ENCODE measurements around the gene RAD1. TPM values are rescaled to one million over a fixed set of nuclear protein-coding genes. Genes with fewer than 3 reads are reported as not detected.
A peak's percentile ranks its signal among the peaks of the same experiment; 100 is the strongest.

Gene RAD1
- total and polyA plus RNA-seq, 2 donors (not counting 1 experiment from before 2014, with no cell fraction given), result 7.8 to 25.9 TPM

DNA sequence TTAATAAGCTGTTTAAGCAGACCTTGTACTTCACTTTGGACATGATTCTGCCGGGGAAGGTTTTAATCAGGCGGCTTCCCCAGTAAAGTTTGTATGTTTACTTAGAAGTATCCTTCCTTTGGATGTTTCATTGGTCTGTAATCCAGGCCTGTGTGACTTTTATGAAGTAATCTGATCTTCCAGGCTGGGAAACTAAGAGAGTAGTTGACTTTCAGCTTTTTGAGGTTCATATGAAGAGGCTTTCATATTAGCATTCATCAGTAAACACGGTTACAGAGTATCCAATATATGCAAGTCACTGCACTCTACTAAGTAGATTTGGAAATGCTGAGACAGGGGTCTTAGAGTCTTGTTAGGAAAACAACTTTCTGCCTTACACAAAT lies 15.1 kb upstream of the RAD1 start:
- intact Hi-C loops (cut with micrococcal nuclease), result no loop called here
- Histone ChIP-seq H3K79me2 (ENCODE audit: control insufficient read depth, insufficient read depth, low read length) (peaks cover 43% of the 10 kb centered on the region), H3K9me3 (ENCODE audit: control extremely low read depth in 1 of 3, control insufficient read depth in 2 of 3, insufficient read depth in 1 of 3, low read length in 2 of 3) (no peaks in the 10 kb centered on the region), H4K20me1 (ENCODE audit: control insufficient read depth, insufficient read depth, low read length, poor library complexity, severe bottlenecking) (no peaks in the 10 kb centered on the region), H3K9ac (ENCODE audit: low read length) (peak overlapping the region; percentile 90), H3K4me1 (ENCODE audit: control insufficient read depth in 2 of 2, insufficient read depth in 2 of 2, low read length in 2 of 2) (peaks cover 15 to 20% of the 10 kb centered on the region in 2 donors), H3K4me2 (replicated peaks; ENCODE audit: low read depth, low read length, poor library complexity, severe bottlenecking) (peak overlapping the region; percentile 76), H3K4me3 (ENCODE audit: control extremely low read depth in 1 of 5, extremely low read depth in 1 of 5, insufficient read depth in 1 of 5, low read depth in 2 of 5, low read length in 4 of 5) (peak overlapping the region; percentile 60 to 88 (median 73)), H3K36me3 (replicated peaks in 1 of 2; ENCODE audit: control extremely low read depth in 1 of 2, control insufficient read depth in 1 of 2, extremely low read depth in 1 of 2, insufficient read depth in 2 of 2, low read length in 1 of 2) (peaks cover 6 to 11% of the 10 kb centered on the region in 2 experiments), H2AFZ (ENCODE audit: insufficient read depth, low read depth, low read length, poor library complexity, severe bottlenecking) (peak overlapping the region; percentile 87), H3K27ac (ENCODE audit: low read length in 2 of 2) (peak overlapping the region in 1 of 2 donors; percentile 94), H3K27me3 (replicated peaks in 1 of 4; ENCODE audit: control extremely low read depth in 1 of 4, control insufficient read depth in 3 of 4, insufficient read depth in 4 of 4, low read length in 3 of 4) (no peaks in the 10 kb centered on the region)
- POLR2A ChIA-PET, result interaction anchor here (2.5 kb wide), 1 partner anchor 15 kb away, joined by 54 read pairs; the partner anchor contains the start of genes BRIX1 and RAD1
- TF ChIP-seq, protein P1, sequence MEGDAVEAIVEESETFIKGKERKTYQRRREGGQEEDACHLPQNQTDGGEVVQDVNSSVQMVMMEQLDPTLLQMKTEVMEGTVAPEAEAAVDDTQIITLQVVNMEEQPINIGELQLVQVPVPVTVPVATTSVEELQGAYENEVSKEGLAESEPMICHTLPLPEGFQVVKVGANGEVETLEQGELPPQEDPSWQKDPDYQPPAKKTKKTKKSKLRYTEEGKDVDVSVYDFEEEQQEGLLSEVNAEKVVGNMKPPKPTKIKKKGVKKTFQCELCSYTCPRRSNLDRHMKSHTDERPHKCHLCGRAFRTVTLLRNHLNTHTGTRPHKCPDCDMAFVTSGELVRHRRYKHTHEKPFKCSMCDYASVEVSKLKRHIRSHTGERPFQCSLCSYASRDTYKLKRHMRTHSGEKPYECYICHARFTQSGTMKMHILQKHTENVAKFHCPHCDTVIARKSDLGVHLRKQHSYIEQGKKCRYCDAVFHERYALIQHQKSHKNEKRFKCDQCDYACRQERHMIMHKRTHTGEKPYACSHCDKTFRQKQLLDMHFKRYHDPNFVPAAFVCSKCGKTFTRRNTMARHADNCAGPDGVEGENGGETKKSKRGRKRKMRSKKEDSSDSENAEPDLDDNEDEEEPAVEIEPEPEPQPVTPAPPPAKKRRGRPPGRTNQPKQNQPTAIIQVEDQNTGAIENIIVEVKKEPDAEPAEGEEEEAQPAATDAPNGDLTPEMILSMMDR (IDR thresholded peaks at IDR 0.05), result no peak
- TF ChIP-seq EZH2 (IDR thresholded peaks at IDR 0.05; ENCODE audit: borderline replicate concordance, insufficient read depth, low read depth, low read length, poor library complexity, severe bottlenecking), result no peak
- 0% methylated on average over 2 of the region's 3 CpGs for WGBS (ENCODE audit: insufficient coverage)
- H3K27me3 Mint-ChIP-seq, result no peaks in the 10 kb centered on the region
- ATAC-seq (ENCODE audit: low read depth), result no peak
- no peaks in the 10 kb centered on the region for H3K9me3 Mint-ChIP-seq (ENCODE audit: insufficient read depth)
- H3K4me1 Mint-ChIP-seq, result peaks cover 28% of the 10 kb centered on the region
- H3K27ac Mint-ChIP-seq, result peak overlapping the region; percentile 94
- peak overlapping the region; percentile 96 for H3K4me3 Mint-ChIP-seq
- DNase-seq, result no peak
- CTCF ChIA-PET, result interaction anchor here (1.0 to 2.2 kb wide), 5 partner anchors 10 to 92 kb away, joined by 3 to 24 read pairs (median 5); partner anchors contain the start of genes BRIX1, RAD1 and TTC23L
